ENCODE results near the gene BHMT. TPM values are rescaled to one million over a fixed set of nuclear protein-coding genes. Genes with fewer than 3 reads are reported as not detected.

Gene BHMT
- total RNA-seq, 1 experiment from 2014 or later: 0.72 TPM

DNA sequence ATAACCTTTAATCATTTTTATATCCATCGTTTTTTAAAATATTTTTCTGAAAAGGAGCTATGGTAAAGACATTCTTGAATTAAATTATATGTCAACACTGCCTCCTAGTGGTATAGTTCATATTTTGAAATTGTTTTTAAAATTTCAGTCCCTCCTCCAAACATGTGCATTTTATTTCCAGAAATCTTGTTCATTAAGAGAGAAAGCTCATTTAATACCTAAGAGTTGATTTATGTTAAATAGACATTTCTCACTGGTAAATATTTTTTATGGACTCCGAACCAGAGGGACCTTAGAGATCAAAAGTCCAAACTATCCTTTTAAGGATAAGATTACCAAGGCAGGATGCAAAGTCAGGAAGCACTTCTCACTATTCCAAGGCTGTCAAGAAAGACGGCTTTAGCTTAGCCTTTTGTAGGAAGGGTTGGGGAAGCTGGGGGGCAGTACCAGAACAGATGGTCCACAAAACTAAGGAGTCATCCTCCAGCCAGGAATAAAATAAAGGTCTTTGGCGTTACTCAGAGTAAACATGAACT lies 21.6 kb downstream of the BHMT start:
- no peaks in the 10 kb centered on the region for H3K23me2 ChIP-seq (ENCODE audit: insufficient read length, low read depth, low read length, poor library complexity, severe bottlenecking)
- H3K9me3 ChIP-seq (ENCODE audit: control insufficient read depth, low read depth, low read length): no peaks in the 10 kb centered on the region
- H4K91ac ChIP-seq (ENCODE audit: insufficient read length, low read depth, low read length): no peak overlapping the region
- no peak overlapping the region for H2BK15ac ChIP-seq (ENCODE audit: low read depth, low read length)
- H2AK5ac ChIP-seq (ENCODE audit: insufficient read length, low read length): no peak overlapping the region
- H4K20me1 ChIP-seq (ENCODE audit: control insufficient read depth, insufficient read depth, insufficient read length): no peaks in the 10 kb centered on the region
- H3K4ac ChIP-seq (ENCODE audit: low read depth, low read length): no peak overlapping the region
- no peak for DNase-seq
- H3K9ac ChIP-seq (ENCODE audit: extremely low read depth, insufficient read length, low read length): no peak overlapping the region
- H3K14ac ChIP-seq (ENCODE audit: insufficient read depth, low read length): no peak overlapping the region
- H3K27ac ChIP-seq (ENCODE audit: insufficient read length, low read depth, low read length): no peak overlapping the region
- H2BK120ac ChIP-seq (ENCODE audit: low read depth, low read length, poor library complexity, severe bottlenecking): no peak overlapping the region
- H3K23ac ChIP-seq (ENCODE audit: insufficient read length, low read depth, low read length): no peak overlapping the region
- Mint-ChIP-seq H3K27ac (peak overlapping the region in 2 of 3 experiments; percentile 98 to 99; a peak in 3 of 7 replicates), H3K4me1 (peaks cover 19 to 24% of the 10 kb centered on the region in 2 experiments), H3K9me3 (no peaks in the 10 kb centered on the region), H3K4me3 (peak overlapping the region; percentile 15 to 76; a peak in 4 of 5 replicates), H3K36me3 (ENCODE audit: insufficient read depth in 1 of 3, low read depth in 3 of 3) (no peaks in the 10 kb centered on the region), H3K27me3 (ENCODE audit: low read depth) (no peaks in the 10 kb centered on the region; the same call in 1 of the 2 replicates)
- H3K4me2 ChIP-seq (ENCODE audit: insufficient read depth, insufficient read length, low read length): peak overlapping the region; percentile 25
- no peak overlapping the region for H2BK5ac ChIP-seq (ENCODE audit: insufficient read length, low read length)
- H4K5ac ChIP-seq (ENCODE audit: insufficient read length, low read depth, low read length): no peak overlapping the region
- H3K18ac ChIP-seq (ENCODE audit: insufficient read length, low read depth, low read length): no peak overlapping the region
- TF ChIP-seq, protein P1, sequence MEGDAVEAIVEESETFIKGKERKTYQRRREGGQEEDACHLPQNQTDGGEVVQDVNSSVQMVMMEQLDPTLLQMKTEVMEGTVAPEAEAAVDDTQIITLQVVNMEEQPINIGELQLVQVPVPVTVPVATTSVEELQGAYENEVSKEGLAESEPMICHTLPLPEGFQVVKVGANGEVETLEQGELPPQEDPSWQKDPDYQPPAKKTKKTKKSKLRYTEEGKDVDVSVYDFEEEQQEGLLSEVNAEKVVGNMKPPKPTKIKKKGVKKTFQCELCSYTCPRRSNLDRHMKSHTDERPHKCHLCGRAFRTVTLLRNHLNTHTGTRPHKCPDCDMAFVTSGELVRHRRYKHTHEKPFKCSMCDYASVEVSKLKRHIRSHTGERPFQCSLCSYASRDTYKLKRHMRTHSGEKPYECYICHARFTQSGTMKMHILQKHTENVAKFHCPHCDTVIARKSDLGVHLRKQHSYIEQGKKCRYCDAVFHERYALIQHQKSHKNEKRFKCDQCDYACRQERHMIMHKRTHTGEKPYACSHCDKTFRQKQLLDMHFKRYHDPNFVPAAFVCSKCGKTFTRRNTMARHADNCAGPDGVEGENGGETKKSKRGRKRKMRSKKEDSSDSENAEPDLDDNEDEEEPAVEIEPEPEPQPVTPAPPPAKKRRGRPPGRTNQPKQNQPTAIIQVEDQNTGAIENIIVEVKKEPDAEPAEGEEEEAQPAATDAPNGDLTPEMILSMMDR (conservative IDR thresholded peaks at IDR 0.05): peak; percentile 63; the same call in 2 of the 3 replicates
- no peak overlapping the region for H2AFZ ChIP-seq (ENCODE audit: low read length)
- H4K8ac ChIP-seq (replicated peaks; ENCODE audit: insufficient read length, low read depth, low read length): no peak overlapping the region
- H3T11ph ChIP-seq (ENCODE audit: low read length): no peak overlapping the region
- H3K79me1 ChIP-seq (ENCODE audit: insufficient read depth, low read depth, low read length, poor library complexity, severe bottlenecking): no peaks in the 10 kb centered on the region
- H3K79me2 ChIP-seq (ENCODE audit: insufficient read depth, low read length): no peaks in the 10 kb centered on the region
- no peak overlapping the region for H2BK20ac ChIP-seq (ENCODE audit: low read depth, low read length, poor library complexity, severe bottlenecking)
- H2BK12ac ChIP-seq (ENCODE audit: insufficient read length, low read depth, low read length): no peak overlapping the region
- H3K4me1 ChIP-seq (ENCODE audit: insufficient read depth, low read length): no peaks in the 10 kb centered on the region
- no peak overlapping the region for H3K56ac ChIP-seq (ENCODE audit: insufficient read length, low read depth, low read length)
- no CpG with 5 or more reads among the region's 4 CpGs for WGBS (ENCODE audit: extremely low coverage, insufficient read length, low lambda C conversion rate)
- no peaks in the 10 kb centered on the region for H3K27me3 ChIP-seq (ENCODE audit: insufficient read depth, low read length)
